Skeletal muscle satellite cell (primary cell): ENCODE measurements around the gene RPE65.
"Not testable (repeated sequence)": the region's sequence is repeated elsewhere in the genome, so short reads cannot be mapped to it uniquely, and the experiment has no call there.

Source experiments
- H3K27me3 ChIP-seq: 2 replicates; pipeline ENCODE4 v1.7.0; 2013; ENCODE audit warnings: low read length; ENCODE audit not compliant: control insufficient read depth, insufficient read depth
- H3K36me3 ChIP-seq: 2 replicates; pipeline ENCODE4 v1.7.0; 2013; ENCODE audit warnings: mild to moderate bottlenecking, control low read depth, low read length; ENCODE audit not compliant: insufficient read depth
- H3K4me1 ChIP-seq: 2 replicates; pipeline ENCODE4 v1.7.0; 2013; ENCODE audit warnings: low read length; ENCODE audit not compliant: control insufficient read depth, insufficient read depth
- H3K4me2 ChIP-seq: 2 replicates; pipeline ENCODE4 v1.7.0; 2013; ENCODE audit warnings: mild to moderate bottlenecking, low read length
- H3K4me3 ChIP-seq: 2 replicates; pipeline ENCODE4 v1.7.0; 2013; ENCODE audit warnings: low read length
- H3K9ac ChIP-seq: 2 replicates; pipeline ENCODE4 v1.7.0; 2013; ENCODE audit warnings: mild to moderate bottlenecking, low read depth, low read length, moderate library complexity
- H3K9me3 ChIP-seq: replicated peaks from 2 replicates; pipeline ENCODE4 v1.7.0; 2013; ENCODE audit warnings: mild to moderate bottlenecking, control low read depth, low read length

The RPE65 gene

GRCh38 chr1:68479501-68479900, 29.7 kb upstream of the RPE65 start:
- Histone ChIP-seq H3K27me3 (no peaks in the 10 kb centered on the region), H3K9ac (no peak overlapping the region), H3K36me3 (peaks cover 18% of the 10 kb centered on the region), H3K4me1 (peaks cover 14% of the 10 kb centered on the region), H3K4me3 (no peak overlapping the region), H3K4me2 (no peak overlapping the region), H3K9me3 (no peaks in the 10 kb centered on the region)

- H3K9ac ChIP-seq = no peak overlapping the region
- H3K4me3 ChIP-seq = no peak overlapping the region
- no peaks in the 10 kb centered on the region for H3K27me3 ChIP-seq
- H3K36me3 ChIP-seq = peaks cover 18% of the 10 kb centered on the region
- H3K4me2 ChIP-seq = no peak overlapping the region
- H3K9me3 ChIP-seq = no peaks in the 10 kb centered on the region
- peaks cover 14% of the 10 kb centered on the region for H3K4me1 ChIP-seq
These were observed 28.9 kb upstream of the RPE65 start for GRCh38 chr1:68478662-68479061.

- not testable (repeated sequence) for H3K4me3 ChIP-seq, H3K9me3 ChIP-seq, H3K4me2 ChIP-seq, H3K27me3 ChIP-seq, H3K9ac ChIP-seq, H3K4me1 ChIP-seq
- H3K36me3 ChIP-seq = peaks cover 18% of the 10 kb centered on the region
These were observed 26.9 kb upstream of the RPE65 start for GRCh38 chr1:68476626-68477025.

- Histone ChIP-seq H3K4me2 (no peak overlapping the region), H3K4me3 (no peak overlapping the region), H3K9ac (no peak overlapping the region), H3K27me3 (no peaks in the 10 kb centered on the region), H3K4me1 (no peaks in the 10 kb centered on the region), H3K36me3 (peaks cover 6% of the 10 kb centered on the region), H3K9me3 (no peaks in the 10 kb centered on the region)
These were observed 23.3 kb upstream of the RPE65 start for GRCh38 chr1:68473060-68473459.

DNA sequence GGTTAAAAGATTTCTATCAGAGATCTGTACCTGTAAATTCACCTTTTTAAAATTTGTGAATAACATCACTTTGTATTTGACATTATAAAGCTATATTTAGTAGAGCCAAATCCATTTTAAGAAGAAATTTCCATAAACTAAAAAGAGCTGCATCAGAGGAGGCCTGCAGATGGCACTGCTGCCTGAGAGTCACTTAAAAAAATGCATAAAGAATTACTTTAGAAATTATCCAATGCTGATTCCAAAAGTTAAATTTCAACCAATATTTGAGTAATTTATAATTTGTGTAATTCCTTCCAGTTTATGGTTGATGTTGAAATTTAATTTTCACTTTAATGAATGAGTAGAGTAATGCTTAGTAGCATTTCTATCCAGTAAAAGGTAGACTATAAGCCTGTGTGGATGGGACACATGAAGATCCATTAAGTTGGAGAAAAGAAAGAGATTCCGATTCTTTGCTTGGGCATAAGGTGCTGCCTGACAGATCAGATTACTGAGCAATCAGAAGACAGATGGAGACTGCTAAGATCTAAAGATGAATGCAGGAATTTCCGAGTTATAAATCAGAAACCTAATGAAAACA, 20.7 kb upstream of the RPE65 start:
- Histone ChIP-seq H3K4me1 (no peaks in the 10 kb centered on the region), H3K4me2 (no peak overlapping the region), H3K27me3 (no peaks in the 10 kb centered on the region), H3K36me3 (no peaks in the 10 kb centered on the region), H3K4me3 (no peak overlapping the region), H3K9me3 (no peaks in the 10 kb centered on the region), H3K9ac (no peak overlapping the region)

- Histone ChIP-seq H3K9me3 (no peaks in the 10 kb centered on the region), H3K4me1 (no peaks in the 10 kb centered on the region), H3K36me3 (no peaks in the 10 kb centered on the region), H3K4me2 (no peak overlapping the region), H3K9ac (no peak overlapping the region), H3K4me3 (no peak overlapping the region), H3K27me3 (no peaks in the 10 kb centered on the region)
These were observed 15.1 kb upstream of the RPE65 start for GRCh38 chr1:68464891-68465290.

DNA sequence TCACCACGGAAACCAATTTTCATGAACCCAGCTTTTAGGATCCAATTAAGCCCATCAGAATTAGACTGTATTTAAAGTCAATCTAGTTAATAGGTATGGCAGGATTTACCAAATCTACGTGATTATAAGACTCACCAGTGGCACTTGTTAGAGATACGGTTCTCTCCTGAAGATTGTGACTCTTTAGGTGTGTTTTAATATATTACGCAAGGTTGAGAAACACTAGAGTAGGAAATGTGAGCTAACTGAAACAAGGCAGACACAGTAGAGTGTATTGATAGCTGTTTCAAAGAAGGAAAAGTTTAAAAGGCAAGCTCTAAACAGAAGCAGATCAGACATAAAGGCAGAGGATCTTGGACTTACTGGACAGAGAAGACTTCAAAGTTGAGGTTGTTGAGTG, 11.2 kb upstream of the RPE65 start:
- no peak overlapping the region for H3K4me3 ChIP-seq
- no peaks in the 10 kb centered on the region for H3K9me3 ChIP-seq
- no peaks in the 10 kb centered on the region for H3K36me3 ChIP-seq
- H3K4me2 ChIP-seq = no peak overlapping the region
- no peaks in the 10 kb centered on the region for H3K4me1 ChIP-seq
- no peaks in the 10 kb centered on the region for H3K27me3 ChIP-seq
- no peak overlapping the region for H3K9ac ChIP-seq

DNA sequence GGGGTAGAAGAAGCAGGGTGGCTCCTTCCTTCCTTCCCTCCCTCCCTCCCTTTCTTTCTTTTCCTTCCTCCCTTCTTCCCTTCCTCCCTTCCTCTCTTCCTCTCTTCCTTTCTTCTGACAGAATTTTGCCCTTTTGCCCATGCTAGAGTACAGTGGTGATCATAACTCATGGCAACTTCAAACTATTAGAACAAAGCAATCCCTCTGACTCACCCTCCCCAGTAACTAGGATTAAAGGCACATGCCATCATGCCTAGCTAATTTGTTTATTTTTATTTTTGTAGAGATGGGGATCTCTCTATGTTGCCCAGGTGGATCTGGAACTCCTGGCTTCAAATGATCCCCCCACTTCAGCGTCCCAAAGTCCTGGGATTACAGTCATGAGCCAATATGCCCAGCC, 10.0 kb upstream of the RPE65 start:
- Histone ChIP-seq H3K9ac (no peak overlapping the region), H3K36me3 (no peaks in the 10 kb centered on the region), H3K9me3 (no peaks in the 10 kb centered on the region), H3K27me3 (no peaks in the 10 kb centered on the region), H3K4me3 (no peak overlapping the region), H3K4me1 (no peaks in the 10 kb centered on the region), H3K4me2 (no peak overlapping the region)

- H3K9me3 ChIP-seq = no peaks in the 10 kb centered on the region
- no peak overlapping the region for H3K4me3 ChIP-seq
- no peaks in the 10 kb centered on the region for H3K36me3 ChIP-seq
- no peaks in the 10 kb centered on the region for H3K4me1 ChIP-seq
- H3K9ac ChIP-seq = no peak overlapping the region
- no peak overlapping the region for H3K4me2 ChIP-seq
- H3K27me3 ChIP-seq = no peaks in the 10 kb centered on the region
These were observed 9.3 kb upstream of the RPE65 start for GRCh38 chr1:68459091-68459490.

- Histone ChIP-seq H3K4me1 (no peaks in the 10 kb centered on the region), H3K4me2 (no peak overlapping the region)
These were observed 6.4 kb upstream of the RPE65 start for GRCh38 chr1:68456202-68456601.

GRCh38 chr1:68454534-68454933, 4.8 kb upstream of the RPE65 start:
- H3K27me3 ChIP-seq = no peaks in the 10 kb centered on the region

More at GRCh38 chr1:68456202-68456601, 6.4 kb upstream of the RPE65 start:
- no peaks in the 10 kb centered on the region for H3K27me3 ChIP-seq
- no peaks in the 10 kb centered on the region for H3K36me3 ChIP-seq
- H3K9me3 ChIP-seq = no peaks in the 10 kb centered on the region
- H3K9ac ChIP-seq = no peak overlapping the region
- H3K4me3 ChIP-seq = no peak overlapping the region

GRCh38 chr1:68453060-68453670, 3.4 kb upstream of the RPE65 start:
- Histone ChIP-seq H3K4me1 (no peaks in the 10 kb centered on the region), H3K4me2 (no peak overlapping the region), H3K36me3 (no peaks in the 10 kb centered on the region), H3K9ac (no peak overlapping the region), H3K27me3 (no peaks in the 10 kb centered on the region), H3K4me3 (no peak overlapping the region), H3K9me3 (no peaks in the 10 kb centered on the region)

More at GRCh38 chr1:68454534-68454933, 4.8 kb upstream of the RPE65 start:
- H3K36me3 ChIP-seq = no peaks in the 10 kb centered on the region
- no peaks in the 10 kb centered on the region for H3K9me3 ChIP-seq
- no peak overlapping the region for H3K4me2 ChIP-seq
- no peaks in the 10 kb centered on the region for H3K4me1 ChIP-seq
- H3K4me3 ChIP-seq = no peak overlapping the region
- no peak overlapping the region for H3K9ac ChIP-seq
